OCI-M2 (cell line): ENCODE data around the gene KCNIP3.

Experiments
- DNase-seq: peaks from one replicate; lab custom pipeline; 2025; ENCODE audit not compliant: unreplicated experiment; lab: John Stamatoyannopoulos, UW

The KCNIP3 gene

DNA sequence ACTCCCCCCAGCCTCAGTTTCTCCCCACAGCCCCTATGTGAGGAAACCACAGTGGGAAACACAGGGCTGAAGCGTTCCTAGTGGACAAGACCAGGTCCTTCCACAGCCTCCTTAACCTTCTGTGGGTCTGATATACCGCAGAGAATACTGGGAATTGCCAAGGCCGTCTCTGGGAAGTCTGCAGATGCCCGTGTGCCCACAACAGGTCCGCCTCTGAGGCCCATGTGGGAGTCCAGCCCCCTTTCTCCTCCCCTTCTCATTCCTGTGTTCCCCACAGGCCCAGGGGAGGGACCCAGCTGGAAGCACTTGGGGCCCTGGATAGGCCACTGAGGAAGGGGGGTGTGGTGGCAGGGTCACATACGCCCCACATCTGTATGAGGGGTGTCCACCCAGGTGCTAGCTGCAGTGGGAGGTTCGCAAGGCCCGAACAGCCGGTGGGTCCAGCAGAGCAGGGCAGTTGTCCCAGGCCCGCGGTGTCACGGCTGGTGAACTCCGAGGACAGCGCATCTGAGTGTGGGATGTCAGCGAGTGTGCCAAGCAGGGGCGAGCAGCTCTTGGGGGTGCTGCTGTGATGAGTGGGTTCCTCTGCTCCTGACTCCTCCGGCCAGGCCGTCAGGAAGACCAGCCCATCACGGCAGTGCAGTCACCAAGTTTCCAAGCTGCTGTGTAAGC is 2.4 kb upstream of the KCNIP3 start:
- no peak for DNase-seq

DNA sequence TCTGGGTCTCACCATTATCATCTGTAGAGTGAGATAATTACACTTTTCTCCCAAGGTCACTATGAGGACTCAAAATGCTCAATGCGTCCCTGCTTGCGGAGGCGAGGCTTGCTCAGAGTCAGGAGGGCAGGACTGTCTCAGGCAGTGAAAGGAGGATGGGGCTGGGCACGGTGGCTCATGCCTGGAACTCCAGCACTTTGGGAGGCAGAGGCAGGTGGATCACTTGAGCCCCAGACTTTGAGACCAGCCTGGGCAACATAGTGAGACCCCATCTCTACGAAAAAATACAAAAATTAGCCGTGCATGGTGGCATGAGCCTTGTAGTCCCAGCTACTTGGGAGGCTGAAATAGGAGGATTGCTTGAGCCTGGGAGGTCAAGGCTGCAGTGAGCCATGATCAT is 1.8 kb upstream of the KCNIP3 start:
- no peak for DNase-seq

DNA sequence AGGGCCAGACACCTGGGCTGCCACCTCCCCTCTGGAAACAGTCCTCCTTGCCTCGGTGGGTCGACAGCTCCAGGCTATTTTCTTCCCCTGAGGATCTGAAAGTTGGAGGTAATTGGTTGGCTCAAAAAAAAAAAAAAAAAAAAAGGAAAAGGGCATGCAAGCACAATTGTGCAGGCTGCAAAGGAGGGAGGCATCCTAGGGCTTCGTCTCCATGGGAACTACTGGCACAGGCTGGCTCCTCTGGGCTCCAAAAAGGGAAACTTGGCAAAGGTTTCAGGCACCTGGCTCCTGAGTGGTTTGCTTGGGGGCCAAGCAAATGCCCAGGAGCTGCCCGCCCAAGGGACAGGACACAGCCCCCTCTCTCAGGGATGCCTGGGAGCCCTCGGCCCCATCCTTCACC is 1.1 kb upstream of the KCNIP3 start:
- no peak for DNase-seq

DNA sequence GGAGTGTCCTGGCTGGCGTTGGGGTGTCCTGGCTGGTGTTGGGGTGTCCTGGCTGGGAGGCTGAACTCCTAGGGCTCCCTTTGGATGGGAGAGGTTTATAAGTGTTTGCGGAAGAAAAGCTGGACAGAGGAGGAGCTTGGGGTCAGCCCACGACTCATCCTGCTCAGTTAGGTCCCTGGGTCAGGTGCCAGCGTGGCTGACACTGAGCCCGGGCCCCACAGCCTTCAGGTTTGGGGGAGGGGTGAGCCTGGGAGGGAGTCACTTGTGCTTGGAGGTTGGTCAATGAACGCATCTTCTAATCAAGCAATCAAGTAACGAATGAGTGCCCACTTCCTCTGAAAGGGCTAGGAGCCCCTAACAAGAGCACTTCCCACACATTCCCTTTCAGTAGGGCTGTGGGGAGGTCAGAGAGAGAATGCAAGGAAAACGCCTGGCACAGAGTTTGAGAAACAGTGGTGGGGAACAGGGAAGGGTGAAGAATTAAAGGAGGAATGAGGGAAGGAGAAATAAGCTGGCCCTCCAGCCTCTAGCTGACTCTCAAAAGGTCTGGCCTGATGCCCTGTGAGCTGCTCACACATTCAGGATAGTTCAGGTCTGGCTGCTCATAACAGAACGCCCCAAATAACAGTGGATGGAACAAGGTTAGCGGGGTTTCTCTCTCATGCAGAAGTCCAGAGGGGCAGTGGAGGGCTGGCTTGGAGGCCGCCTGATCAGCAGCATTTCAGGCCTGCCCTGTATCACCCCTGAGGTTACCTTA is 670 bp downstream of the KCNIP3 start:
- no peak for DNase-seq

DNA sequence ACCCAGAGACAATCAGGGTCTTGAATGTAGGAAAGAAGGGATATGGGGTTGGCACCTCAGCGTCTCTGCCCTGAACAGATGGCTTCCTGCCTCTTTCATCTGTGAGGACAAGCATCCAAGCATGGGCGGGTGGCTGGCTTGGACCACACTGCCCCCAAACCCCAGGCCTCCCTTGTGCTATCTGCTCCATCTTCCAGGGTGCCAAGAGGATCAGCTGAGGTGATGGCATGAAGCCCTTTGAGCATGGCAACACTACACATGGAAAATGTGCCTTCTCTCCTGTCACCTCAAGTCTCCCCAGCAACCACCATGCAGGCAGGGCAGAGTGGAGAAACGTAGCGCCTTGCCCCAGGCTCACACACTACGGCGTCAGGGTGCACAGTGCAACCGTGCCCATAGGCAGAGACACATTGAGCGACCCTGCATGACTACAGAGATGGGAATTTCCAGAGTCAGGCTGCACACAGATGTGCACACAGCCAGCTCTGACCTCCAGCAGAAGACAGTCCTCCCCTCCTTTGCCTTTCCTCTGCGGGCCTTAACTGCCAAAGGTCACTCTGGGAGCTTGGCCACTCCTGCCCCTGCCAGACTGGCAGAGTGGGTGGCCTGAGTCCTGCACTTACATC is 1.5 kb downstream of the KCNIP3 start:
- DNase-seq, result no peak

DNA sequence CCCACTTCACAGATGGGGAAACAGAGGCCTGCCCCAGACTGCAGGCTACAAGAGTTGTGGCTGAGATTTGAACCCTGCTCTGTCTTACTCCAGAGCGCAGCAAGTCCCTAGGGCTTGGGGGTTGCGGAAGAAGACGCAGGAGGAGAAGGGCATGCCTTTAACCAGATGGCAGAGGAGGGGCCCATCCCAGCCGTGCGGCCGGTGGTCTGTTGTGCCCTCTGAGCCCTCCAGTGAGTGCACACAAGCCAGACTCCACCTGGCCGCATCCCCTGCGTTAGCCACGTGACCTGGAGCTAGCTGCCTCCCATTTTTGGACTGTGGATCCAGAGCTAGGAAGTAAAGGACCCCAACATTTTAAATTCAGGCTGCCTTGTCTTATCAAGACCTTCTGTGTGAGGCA is 2.8 kb downstream of the KCNIP3 start:
- no peak for DNase-seq

DNA sequence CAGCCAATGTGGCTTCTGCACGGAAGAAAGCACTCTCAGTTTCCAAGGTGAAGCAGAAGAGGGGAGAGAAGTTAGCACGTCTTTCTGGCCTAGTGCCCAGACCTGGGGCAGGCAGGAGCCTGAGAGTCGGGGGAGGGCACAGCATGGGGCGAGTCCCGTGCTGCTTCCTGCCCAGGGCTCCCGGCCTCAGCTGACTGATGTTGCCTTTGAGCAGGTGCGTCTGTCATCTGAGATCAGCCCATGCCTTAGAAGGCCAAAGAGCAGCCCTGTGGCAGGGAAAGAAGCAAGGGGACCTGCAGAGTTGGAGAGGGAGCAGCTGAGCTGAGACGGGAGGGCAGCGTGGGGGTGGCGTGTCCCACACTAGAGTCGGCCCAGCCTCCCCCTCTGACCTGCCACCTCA is 3.3 kb downstream of the KCNIP3 start:
- no peak for DNase-seq

DNA sequence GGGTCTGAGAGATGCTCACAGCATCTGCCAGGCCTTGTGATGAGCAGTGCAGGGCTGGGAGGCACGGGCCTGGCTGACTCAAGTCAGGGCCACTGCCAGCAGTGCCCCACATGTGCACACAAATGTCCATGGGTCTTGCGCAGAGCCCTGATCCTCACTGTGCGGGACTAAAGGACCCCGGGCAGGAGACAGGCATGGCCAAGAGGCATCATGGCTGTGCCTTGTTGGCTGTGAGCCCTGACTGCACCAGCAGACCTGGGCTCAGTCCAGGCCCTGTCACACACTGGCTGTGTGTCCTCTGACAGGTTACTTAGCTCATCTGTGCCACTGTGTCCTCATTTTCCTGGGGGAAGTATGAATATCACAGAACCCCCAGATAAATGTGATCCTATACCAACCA is 4.0 kb downstream of the KCNIP3 start:
- DNase-seq, result no peak

DNA sequence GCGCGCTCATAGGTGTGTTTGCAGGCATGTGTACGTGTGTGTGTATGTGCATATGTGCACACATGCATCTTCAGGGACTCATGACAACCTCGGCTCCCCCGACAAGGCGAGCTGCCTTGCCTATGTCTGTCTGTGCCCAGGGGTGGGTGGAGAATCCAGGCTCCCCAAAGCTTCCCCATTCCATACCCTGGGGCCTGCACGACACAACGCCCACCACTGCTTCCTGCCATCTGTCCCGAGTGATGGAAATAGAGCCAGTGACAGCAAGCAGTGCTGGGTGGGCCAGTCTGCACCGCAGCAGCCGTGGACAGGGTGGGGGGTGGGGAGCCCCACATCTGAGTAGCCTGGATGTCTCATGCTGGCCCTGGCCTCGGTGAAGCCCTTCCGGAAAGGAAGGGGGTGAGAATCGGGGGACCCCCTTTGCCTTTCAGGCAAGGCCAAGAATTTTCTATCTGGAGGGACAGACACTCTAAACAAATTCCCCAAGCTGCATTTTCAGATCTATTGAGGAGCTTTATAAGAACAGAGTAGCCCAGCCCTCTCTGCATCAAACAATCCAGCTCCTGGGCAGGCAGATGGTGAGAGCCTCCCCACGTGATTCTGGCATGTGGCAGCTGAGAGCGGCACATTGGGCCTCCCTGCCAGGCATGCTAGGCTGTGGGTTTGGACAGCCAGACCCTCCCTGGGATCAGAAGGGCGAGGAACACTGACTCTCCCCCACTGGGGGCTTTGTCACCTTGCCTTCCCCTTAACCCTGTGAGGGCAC is 4.9 kb downstream of the KCNIP3 start:
- no peak for DNase-seq

DNA sequence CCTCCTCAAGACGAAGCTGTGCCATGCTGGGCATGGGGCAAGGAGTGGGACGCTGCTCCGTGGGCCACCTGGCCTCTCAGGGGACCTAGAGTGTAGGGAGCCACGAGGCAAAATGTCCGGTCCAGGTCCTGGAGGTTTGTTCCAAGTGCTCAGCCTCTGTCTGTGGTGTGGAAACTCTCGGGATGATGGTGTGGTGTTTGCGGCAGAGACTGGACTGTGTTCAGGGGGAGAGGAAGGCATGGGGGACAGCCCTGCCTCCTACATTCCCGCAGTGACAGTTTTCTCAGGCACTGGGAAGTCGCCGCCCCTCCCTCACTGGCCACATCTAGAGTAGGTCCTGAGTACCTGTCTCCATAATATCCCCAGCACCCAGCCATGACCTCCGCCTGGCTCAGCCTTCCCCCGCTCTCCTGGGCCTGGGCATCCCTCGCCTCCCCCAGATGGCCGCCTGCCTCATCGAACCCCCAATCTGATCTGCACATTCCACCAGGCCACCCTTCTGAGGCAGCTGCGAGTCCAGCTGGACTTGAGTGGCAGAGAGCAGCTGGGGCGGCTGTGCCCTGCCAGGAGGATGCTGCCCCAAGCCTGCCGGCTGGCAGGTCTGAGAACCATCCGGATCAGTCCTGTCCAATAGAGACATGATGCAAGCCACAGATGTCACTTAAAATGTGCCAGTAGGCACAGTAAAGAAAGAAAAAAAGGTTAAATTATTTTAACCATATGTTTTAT is 6.2 kb downstream of the KCNIP3 start:
- no peak for DNase-seq

DNA sequence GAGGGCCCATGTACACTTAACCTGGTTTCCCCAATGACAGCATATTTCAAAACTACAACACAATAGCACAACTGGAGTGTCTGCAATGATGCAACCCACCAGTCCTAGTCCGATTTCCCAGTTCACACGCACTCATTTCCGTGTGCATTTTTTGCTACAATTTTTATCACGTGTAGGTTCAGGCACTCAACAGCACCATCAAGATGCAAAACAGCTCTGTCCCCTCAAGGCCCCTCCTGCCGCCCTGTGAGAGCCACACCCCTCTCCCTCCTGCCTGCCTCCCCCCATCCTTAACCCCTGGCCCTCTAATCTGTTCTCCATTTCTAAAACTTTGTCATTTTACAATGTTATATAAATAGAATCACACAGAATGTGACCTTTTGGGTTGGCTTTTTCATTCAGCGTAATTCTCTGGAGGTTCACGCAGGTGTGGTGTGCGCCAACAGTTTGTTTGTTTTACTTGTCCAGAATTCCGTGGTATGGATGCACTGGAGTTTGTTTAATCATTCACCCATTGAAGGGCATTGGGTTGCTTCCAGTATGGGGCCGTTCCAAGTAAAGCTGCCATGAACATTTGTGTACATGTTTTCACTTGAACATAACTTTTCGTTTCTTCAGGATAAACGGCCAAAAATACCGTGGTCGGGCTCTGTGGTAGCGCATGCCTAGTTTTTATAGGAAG is 8.4 kb downstream of the KCNIP3 start:
- no peak for DNase-seq

DNA sequence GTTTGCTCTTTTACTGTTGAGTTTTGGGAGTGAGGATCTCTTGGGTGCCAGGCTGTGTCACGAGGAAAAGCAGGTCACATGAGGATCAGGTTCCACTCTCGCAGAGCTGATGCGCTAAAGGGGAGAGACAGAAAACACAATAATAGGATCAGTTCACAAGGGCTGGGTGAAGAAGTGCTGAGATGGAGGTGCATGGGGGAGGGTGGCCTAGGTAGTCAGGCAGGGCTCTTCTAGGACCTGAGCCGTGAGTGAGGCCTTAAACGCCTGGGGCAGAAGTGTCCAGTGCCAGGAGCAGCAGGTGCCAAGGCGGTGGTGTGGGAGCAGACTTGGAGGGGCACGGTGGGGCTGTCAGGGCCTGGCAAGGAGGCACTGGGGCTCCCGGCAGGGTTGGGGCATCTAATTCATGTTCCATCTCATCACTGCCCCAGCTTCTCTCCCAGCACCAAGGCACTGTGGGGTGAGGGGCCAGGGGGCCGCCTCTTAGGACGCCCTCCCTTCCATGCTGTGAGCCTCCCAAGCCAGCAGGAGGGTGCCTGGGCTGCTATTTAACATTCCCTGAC is 9.3 kb downstream of the KCNIP3 start:
- DNase-seq, result no peak

DNA sequence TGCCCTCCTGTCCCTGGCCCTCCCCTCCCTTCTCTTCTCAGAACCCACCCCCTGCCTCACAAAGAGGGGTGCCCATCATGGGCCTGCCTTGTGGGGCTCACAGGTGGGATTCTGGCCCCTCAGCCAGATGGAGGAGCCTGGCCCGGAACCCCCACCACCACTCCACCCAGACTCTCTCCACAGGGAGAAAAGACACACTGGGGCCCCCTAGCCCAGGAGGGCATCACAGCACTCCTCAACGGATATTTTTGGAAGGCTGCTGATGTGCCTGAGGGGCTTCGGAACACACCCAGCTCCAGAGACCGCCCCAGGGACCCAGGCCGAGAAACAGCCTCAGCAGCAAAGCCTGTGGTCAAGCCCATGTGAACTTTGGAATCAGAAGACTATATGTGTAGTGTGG is 9.9 kb downstream of the KCNIP3 start:
- DNase-seq, result no peak

DNA sequence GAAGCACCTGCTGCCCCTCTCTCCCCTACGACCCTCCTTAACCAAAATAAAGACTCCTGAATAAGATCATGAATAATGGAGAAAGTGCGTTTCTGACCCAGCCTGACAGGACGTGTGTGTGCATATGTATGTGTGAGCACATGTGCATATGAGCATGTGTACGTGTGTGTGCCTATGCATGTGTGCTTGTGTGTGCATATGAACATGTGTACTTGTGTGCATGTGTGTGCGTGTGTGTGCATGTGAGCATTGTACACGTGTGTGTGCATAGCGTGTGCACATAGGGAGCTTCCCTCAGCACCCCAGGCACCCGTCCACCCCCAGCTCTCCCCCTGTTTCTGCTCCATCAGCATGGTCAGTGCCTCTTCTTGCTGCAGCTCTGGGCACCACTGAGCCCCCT is 10.7 kb downstream of the KCNIP3 start:
- no peak for DNase-seq

DNA sequence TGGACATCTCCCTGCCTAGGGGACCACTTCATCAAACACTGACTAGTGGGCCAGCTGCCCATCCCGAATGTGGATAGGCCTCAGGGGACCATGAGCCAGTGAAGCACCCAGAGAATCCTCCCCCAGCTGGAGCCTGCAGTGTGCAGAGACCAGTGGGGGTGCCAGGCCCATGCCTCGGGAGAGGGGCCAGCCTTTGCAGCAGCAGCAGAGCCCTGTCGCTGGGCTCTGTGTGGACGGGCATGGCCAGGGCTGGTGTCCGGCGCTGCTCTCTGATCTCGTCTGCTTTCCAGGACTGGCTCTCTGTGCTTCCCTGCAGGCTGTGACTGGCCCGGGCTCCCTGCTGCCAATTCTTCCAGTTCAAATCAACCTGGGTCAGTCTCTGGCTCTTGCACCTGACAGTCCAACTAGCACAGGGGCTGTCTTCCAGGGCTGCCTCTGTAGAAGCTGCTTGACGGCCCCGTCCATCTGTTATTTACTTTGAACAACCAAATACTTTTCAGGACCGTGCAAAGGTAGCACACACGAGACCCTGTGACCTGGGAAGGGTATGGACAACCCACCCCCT is 11.4 kb downstream of the KCNIP3 start:
- no peak for DNase-seq

DNA sequence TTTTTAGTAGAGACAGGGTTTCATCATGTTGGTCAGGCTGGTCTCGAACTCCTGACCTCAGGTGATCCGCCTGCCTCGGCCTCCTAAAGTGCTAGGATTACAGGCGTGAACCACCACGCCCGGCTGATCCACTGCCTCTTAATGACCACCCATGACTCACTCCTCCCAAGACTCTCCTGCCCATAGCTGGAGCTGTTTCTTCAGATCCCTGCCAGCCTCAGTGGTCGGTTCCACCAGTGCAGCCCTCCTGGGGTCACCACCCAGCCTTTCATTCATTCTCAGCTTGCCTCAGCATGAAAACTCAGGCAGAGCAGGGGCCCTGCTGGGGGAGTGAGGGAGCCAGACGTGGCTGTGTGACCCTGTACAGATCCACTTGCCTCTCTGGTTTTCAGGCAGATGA is 12.5 kb downstream of the KCNIP3 start:
- no peak for DNase-seq

DNA sequence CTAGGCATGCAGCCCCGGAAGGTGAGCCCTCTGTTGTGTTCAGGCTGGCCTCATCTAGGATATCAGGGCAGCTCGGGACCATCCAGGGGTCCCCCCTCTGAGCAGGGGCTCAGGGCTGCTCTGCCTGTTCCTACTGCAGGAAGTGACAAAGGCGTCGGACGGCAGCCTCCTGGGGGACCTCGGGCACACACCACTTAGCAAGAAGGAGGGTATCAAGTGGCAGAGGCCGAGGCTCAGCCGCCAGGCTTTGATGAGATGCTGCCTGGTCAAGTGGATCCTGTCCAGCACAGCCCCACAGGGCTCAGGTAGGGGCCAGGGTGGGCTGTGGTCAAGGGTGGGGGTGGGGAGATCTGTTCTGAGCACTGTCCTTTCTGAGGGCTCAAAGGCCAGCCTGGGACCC is 13.1 kb downstream of the KCNIP3 start:
- no peak for DNase-seq

DNA sequence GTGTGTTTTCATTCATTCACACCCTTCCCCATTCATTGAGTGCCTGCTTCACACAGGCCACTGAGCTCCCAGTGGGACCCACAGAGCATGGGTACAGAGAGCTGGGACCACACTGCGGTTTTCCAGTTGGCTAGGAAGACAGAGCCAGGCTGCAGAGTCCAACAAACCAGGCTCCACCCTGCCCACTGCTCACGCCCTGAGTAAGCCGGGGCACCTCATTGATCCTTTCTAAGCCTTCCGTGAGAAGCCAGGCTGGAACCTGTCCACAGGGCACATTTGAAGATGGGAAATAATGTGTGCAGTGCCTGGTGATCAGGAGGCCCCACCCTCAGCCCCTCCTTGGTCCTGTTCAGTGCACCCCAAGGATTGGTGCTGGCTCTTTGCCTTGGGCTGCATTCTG is 13.5 kb downstream of the KCNIP3 start:
- no peak for DNase-seq

DNA sequence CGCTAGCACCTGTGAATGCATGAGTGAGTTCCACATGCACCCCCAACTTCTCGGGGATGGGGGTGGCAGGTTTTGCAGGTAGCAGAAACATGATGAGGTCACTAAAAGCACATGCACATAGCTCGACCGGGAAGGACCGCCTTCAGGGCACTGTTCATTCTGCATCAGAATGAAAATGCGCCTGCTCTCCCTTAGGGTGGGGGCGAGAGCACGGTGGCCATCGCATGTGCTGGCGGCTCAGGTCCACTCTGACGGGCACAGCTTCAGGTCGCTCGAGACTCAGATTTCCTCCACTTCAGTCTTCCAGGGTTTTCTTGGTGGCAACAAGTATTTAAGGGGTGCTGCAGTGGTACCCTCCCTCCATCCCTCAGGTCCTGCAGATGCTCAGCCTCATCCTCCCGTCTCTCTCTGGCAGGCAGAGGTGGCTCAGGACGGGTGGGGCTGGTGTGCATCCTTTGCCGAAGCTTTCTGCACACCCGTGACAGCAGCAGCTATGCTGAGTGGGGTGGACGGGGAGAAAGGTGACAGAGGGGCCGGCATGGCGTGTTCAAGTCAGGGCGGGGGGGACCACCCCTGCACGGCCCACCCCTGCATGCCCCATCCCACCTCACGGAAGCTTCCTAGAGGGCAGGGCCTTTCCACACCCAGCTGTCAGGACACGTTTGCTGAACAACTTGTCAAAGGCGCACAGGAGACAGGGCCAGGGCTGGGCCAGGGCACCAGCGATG is 14.8 kb downstream of the KCNIP3 start:
- DNase-seq, result no peak
